ENCODE data around the gene LDLRAD2. TPM values are rescaled to one million over a fixed set of nuclear protein-coding genes. Genes with fewer than 3 reads are reported as not detected.

The LDLRAD2 gene
- total RNA-seq, 1 experiment from 2014 or later, result 1.0 TPM

DNA sequence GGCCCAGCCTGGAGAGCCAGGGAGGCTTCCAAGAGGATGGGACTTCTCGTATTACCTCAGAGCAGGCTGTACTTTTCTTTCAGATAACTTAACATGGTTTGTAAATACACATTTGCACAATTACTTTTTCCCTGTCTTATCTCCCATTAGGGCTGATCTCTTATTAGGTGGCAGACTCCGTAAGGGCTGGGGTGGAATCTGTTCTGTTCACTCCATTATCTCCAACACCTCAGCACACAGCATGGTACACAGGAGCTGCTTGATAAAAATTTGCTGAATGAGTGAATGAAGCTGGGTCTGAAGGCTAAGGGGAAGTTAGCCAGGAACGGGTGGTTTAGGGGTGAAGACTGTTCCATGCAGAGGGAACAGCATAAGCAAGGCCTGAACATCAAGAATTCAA is 48.9 kb downstream of the LDLRAD2 start:
- Histone ChIP-seq H2BK15ac (ENCODE audit: low read depth, low read length) (no peak overlapping the region), H2AK5ac (ENCODE audit: insufficient read length, low read length) (no peak overlapping the region), H3K4me2 (ENCODE audit: insufficient read depth, insufficient read length, low read length) (no peak overlapping the region), H2BK12ac (ENCODE audit: insufficient read length, low read depth, low read length) (no peak overlapping the region), H3K14ac (ENCODE audit: insufficient read depth, low read length) (no peak overlapping the region), H2BK5ac (ENCODE audit: insufficient read length, low read length) (no peak overlapping the region), H2BK120ac (ENCODE audit: low read depth, low read length, poor library complexity, severe bottlenecking) (no peak overlapping the region), H3K4ac (ENCODE audit: low read depth, low read length) (no peak overlapping the region), H3T11ph (ENCODE audit: low read length) (no peak overlapping the region), H3K79me1 (ENCODE audit: insufficient read depth, low read depth, low read length, poor library complexity, severe bottlenecking) (no peaks in the 10 kb centered on the region), H3K23ac (ENCODE audit: insufficient read length, low read depth, low read length) (no peak overlapping the region), H3K27ac (ENCODE audit: insufficient read length, low read depth, low read length) (no peak overlapping the region), H3K9me3 (ENCODE audit: control insufficient read depth, low read depth, low read length) (no peaks in the 10 kb centered on the region), H4K91ac (ENCODE audit: insufficient read length, low read depth, low read length) (no peak overlapping the region), H3K27me3 (ENCODE audit: insufficient read depth, low read length) (no peaks in the 10 kb centered on the region), H3K79me2 (ENCODE audit: insufficient read depth, low read length) (no peaks in the 10 kb centered on the region), H4K5ac (ENCODE audit: insufficient read length, low read depth, low read length) (no peak overlapping the region), H3K18ac (ENCODE audit: insufficient read length, low read depth, low read length) (no peak overlapping the region), H2AFZ (ENCODE audit: low read length) (no peak overlapping the region), H3K56ac (ENCODE audit: insufficient read length, low read depth, low read length) (no peak overlapping the region), H4K20me1 (ENCODE audit: control insufficient read depth, insufficient read depth, insufficient read length) (peaks cover 2% of the 10 kb centered on the region), H2BK20ac (ENCODE audit: low read depth, low read length, poor library complexity, severe bottlenecking) (no peak overlapping the region), H3K4me1 (ENCODE audit: insufficient read depth, low read length) (no peaks in the 10 kb centered on the region; the same call in 1 of the 2 replicates), H4K8ac (replicated peaks; ENCODE audit: insufficient read length, low read depth, low read length) (no peak overlapping the region), H3K23me2 (ENCODE audit: insufficient read length, low read depth, low read length, poor library complexity, severe bottlenecking) (no peaks in the 10 kb centered on the region), H3K9ac (ENCODE audit: extremely low read depth, insufficient read length, low read length) (no peak overlapping the region)
- H3K4me1 Mint-ChIP-seq, result peaks cover 5 to 6% of the 10 kb centered on the region in 2 experiments
- peaks cover 33 to 69% (median 67%) of the 10 kb centered on the region in 3 experiments; a peak in 6 of 7 replicates for H3K36me3 Mint-ChIP-seq (ENCODE audit: insufficient read depth in 1 of 3, low read depth in 3 of 3)
- H3K27me3 Mint-ChIP-seq (ENCODE audit: low read depth), result no peaks in the 10 kb centered on the region
- no peak overlapping the region for H3K4me3 Mint-ChIP-seq
- H3K27ac Mint-ChIP-seq, result no peak overlapping the region
- WGBS (ENCODE audit: extremely low coverage, insufficient read length, low lambda C conversion rate), result no CpG with 5 or more reads among the region's 3 CpGs
- H3K9me3 Mint-ChIP-seq, result no peaks in the 10 kb centered on the region
- TF ChIP-seq, protein P1, sequence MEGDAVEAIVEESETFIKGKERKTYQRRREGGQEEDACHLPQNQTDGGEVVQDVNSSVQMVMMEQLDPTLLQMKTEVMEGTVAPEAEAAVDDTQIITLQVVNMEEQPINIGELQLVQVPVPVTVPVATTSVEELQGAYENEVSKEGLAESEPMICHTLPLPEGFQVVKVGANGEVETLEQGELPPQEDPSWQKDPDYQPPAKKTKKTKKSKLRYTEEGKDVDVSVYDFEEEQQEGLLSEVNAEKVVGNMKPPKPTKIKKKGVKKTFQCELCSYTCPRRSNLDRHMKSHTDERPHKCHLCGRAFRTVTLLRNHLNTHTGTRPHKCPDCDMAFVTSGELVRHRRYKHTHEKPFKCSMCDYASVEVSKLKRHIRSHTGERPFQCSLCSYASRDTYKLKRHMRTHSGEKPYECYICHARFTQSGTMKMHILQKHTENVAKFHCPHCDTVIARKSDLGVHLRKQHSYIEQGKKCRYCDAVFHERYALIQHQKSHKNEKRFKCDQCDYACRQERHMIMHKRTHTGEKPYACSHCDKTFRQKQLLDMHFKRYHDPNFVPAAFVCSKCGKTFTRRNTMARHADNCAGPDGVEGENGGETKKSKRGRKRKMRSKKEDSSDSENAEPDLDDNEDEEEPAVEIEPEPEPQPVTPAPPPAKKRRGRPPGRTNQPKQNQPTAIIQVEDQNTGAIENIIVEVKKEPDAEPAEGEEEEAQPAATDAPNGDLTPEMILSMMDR (conservative IDR thresholded peaks at IDR 0.05), result no peak
- no peak for DNase-seq
